LNCaP clone FGC (cell line): Measurements from ENCODE around the gene APLF.
"Not testable (repeated sequence)": the region's sequence is repeated elsewhere in the genome, so short reads cannot be mapped to it uniquely, and the experiment has no call there.

Experiments used
- DNase-seq: peaks from one replicate; pipeline ENCODE4 v3.0.0-alpha.2; 2011; ENCODE audit warnings: low read depth
- H3K4me3 ChIP-seq: 2 replicates; pipeline ENCODE4 v1.5.1; 2011; ENCODE audit warnings: mild to moderate bottlenecking, low read depth, low read length, control low read depth
- CTCF ChIP-seq: IDR thresholded peaks from 2 replicates; pipeline ENCODE4 v1.5.1; 2012; ENCODE audit warnings: mild to moderate bottlenecking; ENCODE audit not compliant: control insufficient read depth, insufficient read depth; ENCODE audit errors: extremely low read depth

Gene APLF

DNA sequence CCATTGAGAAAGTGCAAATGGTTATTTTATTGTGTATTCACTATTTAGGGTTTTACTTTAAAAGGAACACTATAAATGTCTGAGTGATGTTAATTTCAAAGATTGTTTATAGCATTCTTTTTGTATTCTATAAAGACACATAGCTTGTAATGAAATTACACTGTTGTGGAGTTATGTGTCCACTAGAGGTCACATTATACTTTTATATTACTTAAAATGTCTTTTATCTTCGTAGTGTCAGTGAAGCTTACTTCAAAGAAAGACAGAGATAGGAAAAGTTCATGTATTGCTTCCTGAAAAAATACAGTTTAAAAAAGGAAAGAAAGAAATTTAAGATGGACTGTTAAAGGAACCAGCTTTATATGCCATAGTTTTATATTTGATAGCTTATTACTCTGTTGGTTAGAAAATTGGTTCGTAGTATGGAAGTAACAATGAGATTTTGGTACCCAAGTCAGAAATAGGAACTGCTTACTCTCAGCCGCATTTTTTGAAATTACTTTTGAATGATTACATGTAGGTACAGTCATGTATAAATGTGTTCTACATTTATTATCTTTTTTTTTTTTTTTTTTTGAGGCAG lies 20.5 kb downstream of the APLF start:
- H3K4me3 ChIP-seq: no peak overlapping the region
- no peak for DNase-seq
- TF ChIP-seq CTCF: peak; percentile 25; the same call in 1 of the 2 replicates

DNA sequence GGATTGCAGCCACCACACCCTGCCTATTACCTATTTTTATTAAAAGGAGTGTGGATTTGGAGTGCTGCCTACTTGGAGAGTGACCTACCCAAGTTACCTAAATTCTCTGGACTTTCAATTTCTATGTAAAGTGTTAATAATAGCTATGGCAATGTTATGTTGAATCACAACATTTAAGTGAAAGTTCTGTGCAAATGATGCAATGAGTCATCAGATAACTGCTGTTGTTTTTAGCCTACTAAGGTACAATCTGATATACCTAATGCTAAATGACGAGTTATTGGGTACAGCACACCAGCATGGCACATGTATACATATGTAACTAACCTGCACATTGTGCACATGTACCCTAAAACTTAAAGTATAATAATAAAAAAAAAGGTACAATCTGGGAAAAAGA lies 21.2 kb downstream of the APLF start:
- DNase-seq, H3K4me3 ChIP-seq: not testable (repeated sequence)

DNA sequence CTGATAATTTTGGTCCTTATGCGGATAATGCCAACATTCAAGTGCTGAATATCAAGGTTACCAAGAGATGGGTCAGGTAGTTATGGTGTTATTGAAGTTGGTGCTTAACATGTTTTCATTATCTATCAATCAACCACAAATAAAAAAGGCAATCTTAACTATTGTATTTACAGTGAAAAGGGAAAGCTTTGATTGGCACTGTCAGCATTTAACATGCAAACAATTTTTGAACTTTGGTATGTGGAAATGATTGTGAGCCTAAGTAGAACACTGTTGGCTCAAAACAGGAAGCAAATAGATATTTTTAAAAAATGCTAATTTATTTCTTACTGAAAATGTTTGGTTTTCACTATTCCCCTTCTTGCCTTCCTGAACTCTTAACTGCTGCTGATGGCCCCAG lies 21.9 kb downstream of the APLF start:
- TF ChIP-seq CTCF: no peak
- no peak overlapping the region for H3K4me3 ChIP-seq
- no peak for DNase-seq

DNA sequence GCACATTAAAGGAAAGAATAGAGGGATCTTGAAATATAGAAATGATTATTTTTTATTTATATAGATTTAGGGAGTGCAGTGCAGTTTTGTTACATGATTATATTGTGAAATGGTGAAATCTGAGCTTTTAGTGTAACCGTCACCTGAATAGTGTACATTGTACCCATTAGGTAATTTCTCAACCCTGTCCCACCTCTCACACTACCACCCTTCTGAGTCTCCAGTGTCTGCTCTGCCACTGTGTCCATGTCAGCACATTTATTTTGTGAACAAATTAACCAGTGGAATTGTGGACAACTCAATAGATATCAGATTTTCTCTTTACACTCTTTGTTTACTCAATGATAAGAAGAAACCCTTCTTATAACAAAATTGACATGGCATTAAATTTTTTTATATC lies 24.2 kb downstream of the APLF start:
- DNase-seq: no peak
- no peak overlapping the region for H3K4me3 ChIP-seq
- no peak for TF ChIP-seq CTCF

- no peak overlapping the region for H3K4me3 ChIP-seq
- no peak for DNase-seq
- no peak for TF ChIP-seq CTCF
These were observed 31.7 kb downstream of the APLF start for GRCh38 chr2:68499133-68499532.

- no peak for DNase-seq
- no peak overlapping the region for H3K4me3 ChIP-seq
- no peak for TF ChIP-seq CTCF
These were observed 33.3 kb downstream of the APLF start for GRCh38 chr2:68500649-68501048.

DNA sequence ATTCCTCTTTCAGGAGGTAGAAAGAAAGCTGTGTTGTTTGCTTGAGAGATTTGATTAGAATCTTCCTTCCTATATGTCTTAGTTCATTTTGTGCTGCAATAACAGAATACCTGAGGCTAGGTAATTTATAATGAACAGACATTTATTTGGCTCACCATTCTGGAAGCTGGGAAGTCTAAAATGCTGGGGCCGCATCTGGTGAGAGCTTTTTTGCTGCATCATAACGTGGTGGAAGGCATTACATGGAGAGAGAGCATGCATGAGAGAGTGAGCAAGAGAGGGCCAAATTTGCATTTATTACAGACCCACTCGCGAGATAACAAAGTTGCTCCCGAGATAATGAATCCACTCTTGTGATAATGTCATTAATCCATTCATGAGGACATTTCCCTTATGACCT lies 34.4 kb downstream of the APLF start:
- H3K4me3 ChIP-seq: no peak overlapping the region
- DNase-seq: no peak
- TF ChIP-seq CTCF: no peak
